IMR-90 (cell line): ENCODE results near the gene IGLL5. TPM values are rescaled to one million over a fixed set of nuclear protein-coding genes. Genes with fewer than 3 reads are reported as not detected.
"Not testable (repeated sequence)": the region's sequence is repeated elsewhere in the genome, so short reads cannot be mapped to it uniquely, and the experiment has no call there.

Experiments
- ATAC-seq: fragments of 200-7000 bp; cut with Tn5 transposase; 2 replicates; pipeline ENCODE4 v1.9.1; 2020; ENCODE audit warnings: low read depth, mild to moderate bottlenecking, moderate library complexity
- BruUV-seq: library from RNA; stranded (reverse); fragments of 400-500 nt; replicated peaks from 2 replicates; lab custom pipeline; 2021; lab: Mats Ljungman, UMichigan
- CTCF ChIA-PET: fragments of 300-600 bp; formaldehyde crosslinking; extraction: SDS; loops from one replicate; lab custom pipeline; 2021; ENCODE audit warnings: antibody characterized with exemption; lab: Yijun Ruan, JAX
- POLR2A ChIA-PET: fragments of 300-600 bp; sonication (Branson Sonifier 250); formaldehyde crosslinking; loops from one replicate; lab custom pipeline; 2022; ENCODE audit warnings: antibody characterized with exemption; ENCODE audit not compliant: unreplicated experiment; lab: Charles Lee
- DNase-seq: peaks from one replicate; pipeline ENCODE4 v3.0.0; 2013
- H2AFZ ChIP-seq: replicated peaks from 2 replicates; pipeline ENCODE3; 2013; ENCODE audit warnings: low read length, mild to moderate bottlenecking; ENCODE audit not compliant: poor library complexity
- H2AK5ac ChIP-seq: 2 replicates; pipeline ENCODE4 v1.6.1; 2013; ENCODE audit warnings: low read depth, low read length, inconsistent platforms
- H2AK9ac ChIP-seq: replicated peaks from 2 replicates; pipeline ENCODE3; 2013; ENCODE audit warnings: mild to moderate bottlenecking, low read depth, low read length, moderate library complexity; ENCODE audit not compliant: poor library complexity
- H2BK120ac ChIP-seq: 2 replicates; pipeline ENCODE4 v1.6.1; 2013; ENCODE audit warnings: low read depth, low read length, inconsistent platforms
- H2BK15ac ChIP-seq: 3 replicates; pipeline ENCODE4 v1.6.1; 2013; ENCODE audit warnings: low read depth, low read length, inconsistent platforms
- H2BK20ac ChIP-seq: 2 replicates; pipeline ENCODE4 v1.6.1; 2013; ENCODE audit warnings: low read depth, mild to moderate bottlenecking, inconsistent platforms, low read length, moderate library complexity
- H2BK5ac ChIP-seq: 2 replicates; pipeline ENCODE4 v1.6.1; 2013; ENCODE audit warnings: mild to moderate bottlenecking, low read depth, low read length, inconsistent platforms; ENCODE audit not compliant: poor library complexity, severe bottlenecking
- H3K14ac ChIP-seq: replicated peaks from 2 replicates; pipeline ENCODE4 v1.6.1; 2013; ENCODE audit warnings: low read depth, low read length, inconsistent platforms
- H3K18ac ChIP-seq: 2 replicates; pipeline ENCODE4 v1.6.1; 2013; ENCODE audit warnings: low read depth, low read length, control low read depth
- H3K23ac ChIP-seq: 2 replicates; pipeline ENCODE4 v1.6.1; 2013; ENCODE audit warnings: low read depth, low read length, inconsistent platforms
- H3K27ac ChIP-seq: 2 replicates; pipeline ENCODE4 v1.5.1; 2013; ENCODE audit warnings: mild to moderate bottlenecking, control low read depth, low read length; ENCODE audit not compliant: insufficient read depth
- H3K27me3 ChIP-seq: 2 replicates; pipeline ENCODE4 v1.6.1; 2013; ENCODE audit warnings: low read length; ENCODE audit not compliant: control insufficient read depth, insufficient read depth
- H3K36me3 ChIP-seq: 2 replicates; pipeline ENCODE4 v1.6.1; 2013; ENCODE audit warnings: low read length, mixed read lengths; ENCODE audit not compliant: control insufficient read depth, insufficient read depth
- H3K4ac ChIP-seq: 2 replicates; pipeline ENCODE4 v1.6.1; 2013; ENCODE audit warnings: low read depth, low read length, inconsistent platforms
- H3K4me1 ChIP-seq: 2 replicates; pipeline ENCODE4 v1.6.1; 2013; ENCODE audit warnings: low read length, mixed read lengths; ENCODE audit not compliant: control insufficient read depth, insufficient read depth
- H3K4me2 ChIP-seq: 2 replicates; pipeline ENCODE4 v1.6.1; 2013; ENCODE audit warnings: low read depth, mild to moderate bottlenecking, control low read depth, low read length, moderate library complexity
- H3K4me3 ChIP-seq: 2 replicates; pipeline ENCODE4 v1.5.1; 2013; ENCODE audit warnings: low read depth, mild to moderate bottlenecking, control low read depth, low read length, moderate library complexity; ENCODE audit not compliant: insufficient read depth
- H3K56ac ChIP-seq: 2 replicates; pipeline ENCODE4 v1.6.1; 2013; ENCODE audit warnings: low read length, inconsistent platforms; ENCODE audit not compliant: insufficient read depth; ENCODE audit errors: extremely low read depth
- H3K79me1 ChIP-seq, 2 experiments: 2 replicates each; pipeline ENCODE4 v1.6.1; 2013; ENCODE audit warnings: low read length in 2 of 2, inconsistent platforms in 1 of 2, low read depth in 1 of 2
- H3K9ac ChIP-seq: 2 replicates; pipeline ENCODE4 v1.6.1; 2013; ENCODE audit warnings: low read depth, low read length, control low read depth
- H3K9me1 ChIP-seq: 2 replicates; pipeline ENCODE4 v1.6.1; 2013; ENCODE audit warnings: low read length, inconsistent platforms; ENCODE audit not compliant: insufficient read depth
- H3K9me3 ChIP-seq: 2 replicates; pipeline ENCODE4 v1.6.1; 2013; ENCODE audit warnings: low read length; ENCODE audit not compliant: control insufficient read depth, insufficient read depth
- H4K20me1 ChIP-seq: 2 replicates; pipeline ENCODE4 v1.6.1; 2013; ENCODE audit warnings: low read length, inconsistent platforms; ENCODE audit not compliant: insufficient read depth
- H4K5ac ChIP-seq: 2 replicates; pipeline ENCODE4 v1.6.1; 2013; ENCODE audit warnings: mild to moderate bottlenecking, low read depth, low read length, control low read depth
- H4K8ac ChIP-seq, 2 experiments: 2 replicates each; pipeline ENCODE4 v1.6.1; 2013; ENCODE audit warnings: low read depth in 2 of 2, low read length in 2 of 2, control low read depth in 1 of 2, inconsistent platforms in 1 of 2
- H4K91ac ChIP-seq: 2 replicates; pipeline ENCODE4 v1.6.1; 2013; ENCODE audit warnings: low read depth, low read length, inconsistent platforms; ENCODE audit not compliant: insufficient read depth
- WGBS, 2 experiments: methylation state at CpG; one replicate each; pipeline versions ENCODE4 v1.1.5 to v1.1.7; 2013; ENCODE audit warnings: missing lambda C conversion rate in 2 of 2; ENCODE audit not compliant: insufficient read length in 1 of 2; ENCODE audit errors: extremely low coverage in 2 of 2; 5-methylcytosine and 5-hydroxymethylcytosine counted together
- dilution Hi-C: fragments of 300-500 bp; cut with HindIII; formaldehyde crosslinking; loops from one replicate; pipeline ENCODE4 v1.14.3; 2018; ENCODE audit warnings: low sequenced_read_pairs; ENCODE audit not compliant: unreplicated experiment
- in situ Hi-C: fragments of 300-500 bp; cut with MboI; formaldehyde crosslinking; loops from 3 replicates; pipeline ENCODE4 v1.14.3; 2019; ENCODE audit warnings: low sequenced_read_pairs, inconsistent platforms, mixed read lengths
- intact Hi-C: fragments of 100-400 bp; cut with micrococcal nuclease; formaldehyde crosslinking; loops from 2 replicates; pipeline ENCODE4 v1.10.0; 2022
- polyA plus RNA-seq, 3 experiments: library from polyadenylated mRNA; depleted of rRNA; stranded (reverse); fragments of >200 nt; gene quantifications; 2 replicates each; pipeline ENCODE4 v1.2.3, GENCODE V29; 2012; ENCODE audit warnings: low replicate concordance in 1 of 3
- total RNA-seq: library from RNA; depleted of rRNA; stranded (reverse); fragments of >200 nt; gene quantifications from 2 replicates; pipeline ENCODE4 v1.2.3, GENCODE V29; 2012

IGLL5 gene
- total and polyA plus RNA-seq, 2 of the 4 experiments (the other 2 are of a cell fraction), result not detected

GRCh38 chr22:22922092-22922953 lies 34.7 kb downstream of the IGLL5 start:
- H3K9me3 ChIP-seq, CTCF ChIA-PET, H3K9ac ChIP-seq, H4K91ac ChIP-seq, H3K9me1 ChIP-seq, H2BK120ac ChIP-seq, DNase-seq, dilution Hi-C loops, in situ Hi-C loops, H4K20me1 ChIP-seq, H3K14ac ChIP-seq, H3K4me2 ChIP-seq, H3K4ac ChIP-seq, H3K4me1 ChIP-seq, POLR2A ChIA-PET, H3K56ac ChIP-seq, H2AK5ac ChIP-seq, H4K5ac ChIP-seq, H3K23ac ChIP-seq, BruUV-seq, H2BK20ac ChIP-seq, H2AFZ ChIP-seq, H2AK9ac ChIP-seq, H2BK5ac ChIP-seq, H2BK15ac ChIP-seq, H3K79me1 ChIP-seq, H3K18ac ChIP-seq, H3K4me3 ChIP-seq, H3K27ac ChIP-seq, H4K8ac ChIP-seq, ATAC-seq, H3K36me3 ChIP-seq, intact Hi-C loops: not testable (repeated sequence)
- no CpG with 5 or more reads among the region's 16 CpGs for WGBS, 2 experiments
- peaks cover 12% of the 10 kb centered on the region for H3K27me3 ChIP-seq
